WTC11 (cell line): ENCODE data around the gene CACHD1. TPM values are rescaled to one million over a fixed set of nuclear protein-coding genes. Genes with fewer than 3 reads are reported as not detected.

Source experiments
- ATAC-seq: fragments of 200-7000 bp; cut with Tn5 transposase; 2 replicates; pipeline ENCODE4 v1.10.0; 2021; ENCODE audit warnings: mild to moderate bottlenecking, moderate library complexity
- CTCF ChIA-PET: fragments of 300-600 bp; sonication (Branson Sonifier 250); formaldehyde crosslinking; loops from one replicate; lab custom pipeline; 2021; ENCODE audit warnings: antibody characterized with exemption; lab: Charles Lee
- POLR2A ChIA-PET: fragments of 350-600 bp; sonication (Branson Sonifier 250); formaldehyde crosslinking; loops from one replicate; lab custom pipeline; 2021; ENCODE audit warnings: antibody characterized with exemption; lab: Charles Lee
- DNase-seq: peaks from one replicate; pipeline ENCODE4 v3.0.0; 2021; ENCODE audit warnings: low spot score
- H3K27ac Mint-ChIP-seq: 2 replicates; pipeline ENCODE4 v1.8.0; 2021; ENCODE audit warnings: mixed read lengths
- H3K27me3 Mint-ChIP-seq: 2 replicates; pipeline ENCODE4 v1.8.0; 2021; ENCODE audit warnings: low read depth, mild to moderate bottlenecking, moderate library complexity, mixed read lengths
- H3K36me3 Mint-ChIP-seq: 2 replicates; pipeline ENCODE4 v1.8.0; 2021; ENCODE audit warnings: mixed read lengths
- H3K4me1 Mint-ChIP-seq: 2 replicates; pipeline ENCODE4 v1.8.0; 2022; ENCODE audit warnings: mixed read lengths
- H3K4me3 Mint-ChIP-seq: 2 replicates; pipeline ENCODE4 v1.8.0; 2021; ENCODE audit warnings: mild to moderate bottlenecking, moderate library complexity, mixed read lengths
- H3K9me3 Mint-ChIP-seq: 2 replicates; pipeline ENCODE4 v1.8.0; 2021; ENCODE audit warnings: mixed read lengths
- CBFB ChIP-seq: sonication (generic); formaldehyde crosslinking; IDR thresholded peaks from 2 replicates; pipeline ENCODE4 v1.8.1; 2022; ENCODE audit warnings: mild to moderate bottlenecking, low read depth, missing genetic modification reagents
- ETV6 ChIP-seq: sonication (generic); formaldehyde crosslinking; IDR thresholded peaks from 2 replicates; pipeline ENCODE4 v1.8.1; 2022; ENCODE audit warnings: mild to moderate bottlenecking, missing genetic modification reagents
- FOXJ3 ChIP-seq: sonication (generic); formaldehyde crosslinking; IDR thresholded peaks from 2 replicates; pipeline ENCODE4 v1.9.0; 2021; ENCODE audit warnings: missing genetic modification reagents, mild to moderate bottlenecking, borderline replicate concordance
- FOXK1 ChIP-seq: sonication (generic); formaldehyde crosslinking; IDR thresholded peaks from 2 replicates; pipeline ENCODE4 v1.8.0; 2022; ENCODE audit warnings: mild to moderate bottlenecking, moderate library complexity, missing genetic modification reagents
- GRHL2 ChIP-seq: fragments of 250-450 bp; sonication (Bioruptor Pico); IDR thresholded peaks from 2 replicates; pipeline ENCODE4 v1.8.0; 2022; ENCODE audit warnings: mild to moderate bottlenecking, moderate library complexity; ENCODE audit not compliant: insufficient replicate concordance, severe bottlenecking
- JUN ChIP-seq: sonication (generic); formaldehyde crosslinking; IDR thresholded peaks from 2 replicates; pipeline ENCODE4 v1.8.0; 2023; ENCODE audit warnings: mild to moderate bottlenecking, missing genetic modification reagents
- SMAD4 ChIP-seq: sonication (generic); formaldehyde crosslinking; IDR thresholded peaks from 2 replicates; pipeline ENCODE4 v1.8.0; 2022; ENCODE audit warnings: mild to moderate bottlenecking, missing genetic modification reagents
- ZNF263 ChIP-seq: sonication (generic); formaldehyde crosslinking; IDR thresholded peaks from 2 replicates; pipeline ENCODE4 v1.8.1; 2022; ENCODE audit warnings: low read depth, mild to moderate bottlenecking, moderate library complexity, missing genetic modification reagents
- total RNA-seq: library from RNA; stranded (reverse); gene quantifications from 3 replicates; pipeline ENCODE4 v1.2.3, GENCODE V29; 2021
- TF ChIP-seq, protein P1 (sequence below): sonication (generic); formaldehyde crosslinking; IDR thresholded peaks from 2 replicates; pipeline ENCODE4 v1.8.0; 2022; ENCODE audit warnings: mild to moderate bottlenecking, missing genetic modification reagents
- TF ChIP-seq, protein P2 (sequence below): fragments of 250-450 bp; sonication (Bioruptor Pico); conservative IDR thresholded peaks from 2 replicates; pipeline ENCODE4 v1.9.0; 2021; ENCODE audit warnings: mild to moderate bottlenecking
- TF ChIP-seq, protein P3 (sequence below): sonication (generic); formaldehyde crosslinking; IDR thresholded peaks from 2 replicates; pipeline ENCODE4 v1.8.1; 2023; ENCODE audit warnings: mild to moderate bottlenecking, missing genetic modification reagents
- TF ChIP-seq, protein P4 (sequence below): fragments of 250-450 bp; sonication (Bioruptor Pico); IDR thresholded peaks from 2 replicates; pipeline ENCODE4 v1.8.0; 2021; ENCODE audit warnings: mild to moderate bottlenecking
- TF ChIP-seq, protein P5 (sequence below): sonication (generic); formaldehyde crosslinking; IDR thresholded peaks from 2 replicates; pipeline ENCODE4 v1.8.1; 2023; ENCODE audit warnings: mild to moderate bottlenecking, missing genetic modification reagents, borderline replicate concordance
- TF ChIP-seq, protein P6 (sequence below): sonication (generic); formaldehyde crosslinking; IDR thresholded peaks from 2 replicates; pipeline ENCODE4 v1.8.0; 2022; ENCODE audit warnings: mild to moderate bottlenecking, missing genetic modification reagents
- TF ChIP-seq, protein P7 (sequence below): sonication (generic); formaldehyde crosslinking; IDR thresholded peaks from 2 replicates; pipeline ENCODE4 v1.8.1; 2023; ENCODE audit warnings: mild to moderate bottlenecking, missing genetic modification reagents, moderate library complexity
- TF ChIP-seq, protein P8 (sequence below): sonication (generic); formaldehyde crosslinking; IDR thresholded peaks from 2 replicates; pipeline ENCODE4 v1.8.0; 2023; ENCODE audit warnings: missing genetic modification reagents
- TF ChIP-seq, protein P9 (sequence below): sonication (generic); formaldehyde crosslinking; IDR thresholded peaks from 2 replicates; pipeline ENCODE4 v1.8.0; 2023; ENCODE audit warnings: mild to moderate bottlenecking, missing genetic modification reagents

The CACHD1 gene
- total RNA-seq, 1 experiment from 2014 or later: 26.3 TPM

DNA sequence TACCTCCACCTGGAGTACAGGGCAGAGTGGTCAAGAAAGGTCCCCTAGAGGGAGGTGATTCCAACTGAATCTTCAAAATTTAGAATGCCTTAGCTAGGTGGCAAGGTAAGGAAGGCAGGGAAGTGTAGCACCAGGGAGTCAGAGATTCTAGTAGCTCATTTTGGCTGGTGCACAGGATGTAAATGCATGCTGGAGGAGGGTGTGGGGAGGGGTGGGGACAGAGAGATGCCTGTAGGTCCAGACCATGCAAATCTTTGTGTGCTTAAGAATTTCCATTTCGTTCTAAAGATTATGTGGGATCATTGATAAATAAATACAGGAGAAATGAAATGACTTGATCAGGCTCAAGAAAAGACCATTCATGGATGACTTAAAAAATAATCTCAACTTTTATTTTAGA lies 11.0 kb upstream of the CACHD1 start:
- no peaks in the 10 kb centered on the region; the same call in none of the 2 replicates for H3K27me3 Mint-ChIP-seq
- H3K9me3 Mint-ChIP-seq: no peaks in the 10 kb centered on the region
- no peak overlapping the region for H3K4me3 Mint-ChIP-seq
- DNase-seq (no peak), ATAC-seq (no peak)
- ChIA-PET CTCF (no interaction called here), POLR2A (no interaction called here)
- no peak overlapping the region for H3K27ac Mint-ChIP-seq
- 0 out of 2 replicates have a peak, but pooled peaks cover 4% of the 10 kb centered on the region for H3K4me1 Mint-ChIP-seq
- TF ChIP-seq, protein P1, sequence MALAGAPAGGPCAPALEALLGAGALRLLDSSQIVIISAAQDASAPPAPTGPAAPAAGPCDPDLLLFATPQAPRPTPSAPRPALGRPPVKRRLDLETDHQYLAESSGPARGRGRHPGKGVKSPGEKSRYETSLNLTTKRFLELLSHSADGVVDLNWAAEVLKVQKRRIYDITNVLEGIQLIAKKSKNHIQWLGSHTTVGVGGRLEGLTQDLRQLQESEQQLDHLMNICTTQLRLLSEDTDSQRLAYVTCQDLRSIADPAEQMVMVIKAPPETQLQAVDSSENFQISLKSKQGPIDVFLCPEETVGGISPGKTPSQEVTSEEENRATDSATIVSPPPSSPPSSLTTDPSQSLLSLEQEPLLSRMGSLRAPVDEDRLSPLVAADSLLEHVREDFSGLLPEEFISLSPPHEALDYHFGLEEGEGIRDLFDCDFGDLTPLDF (CRISPR knock-in tag): no peak
- no peak for TF ChIP-seq FOXK1
- no peak for TF ChIP-seq ETV6
- TF ChIP-seq GRHL2 (CRISPR knock-in tag): no peak
- TF ChIP-seq, protein P2, sequence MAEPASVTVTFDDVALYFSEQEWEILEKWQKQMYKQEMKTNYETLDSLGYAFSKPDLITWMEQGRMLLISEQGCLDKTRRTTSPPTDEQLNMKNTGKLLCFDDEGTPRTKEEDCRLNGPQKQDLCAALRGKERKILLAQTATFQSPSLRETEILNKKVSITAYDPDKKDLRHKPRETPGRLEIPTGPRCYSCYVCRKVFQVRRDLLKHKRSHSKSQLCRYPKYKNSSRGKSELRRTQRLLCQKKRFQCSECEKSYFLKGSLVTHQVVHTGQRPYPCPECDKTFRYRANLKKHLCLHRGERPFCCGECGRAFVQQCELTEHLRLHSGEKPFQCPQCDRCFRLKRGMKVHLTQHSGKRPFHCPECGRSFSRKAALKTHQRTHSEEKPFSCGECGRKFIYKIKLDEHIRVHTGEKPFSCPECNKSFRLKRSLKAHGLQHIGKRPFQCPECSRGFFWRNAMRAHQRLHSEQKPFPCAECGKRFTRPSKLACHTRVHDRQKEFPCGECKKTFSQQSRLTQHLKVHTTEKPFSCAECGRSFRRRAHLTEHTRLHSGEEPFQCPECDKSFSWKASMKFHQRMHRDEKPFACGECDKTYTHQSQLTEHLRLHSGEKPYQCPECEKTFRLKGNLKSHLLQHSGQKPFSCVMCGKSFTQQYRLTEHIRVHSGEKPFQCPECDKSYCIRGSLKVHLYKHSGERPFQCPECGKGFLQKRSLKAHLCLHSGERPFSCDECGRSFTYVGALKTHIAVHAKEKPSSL: no peak
- TF ChIP-seq FOXJ3 (CRISPR knock-in tag): no peak
- TF ChIP-seq, protein P3, sequence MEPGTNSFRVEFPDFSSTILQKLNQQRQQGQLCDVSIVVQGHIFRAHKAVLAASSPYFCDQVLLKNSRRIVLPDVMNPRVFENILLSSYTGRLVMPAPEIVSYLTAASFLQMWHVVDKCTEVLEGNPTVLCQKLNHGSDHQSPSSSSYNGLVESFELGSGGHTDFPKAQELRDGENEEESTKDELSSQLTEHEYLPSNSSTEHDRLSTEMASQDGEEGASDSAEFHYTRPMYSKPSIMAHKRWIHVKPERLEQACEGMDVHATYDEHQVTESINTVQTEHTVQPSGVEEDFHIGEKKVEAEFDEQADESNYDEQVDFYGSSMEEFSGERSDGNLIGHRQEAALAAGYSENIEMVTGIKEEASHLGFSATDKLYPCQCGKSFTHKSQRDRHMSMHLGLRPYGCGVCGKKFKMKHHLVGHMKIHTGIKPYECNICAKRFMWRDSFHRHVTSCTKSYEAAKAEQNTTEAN (CRISPR knock-in tag): no peak
- no peak for TF ChIP-seq CBFB (CRISPR knock-in tag)
- no peak for TF ChIP-seq ZNF263 (CRISPR knock-in tag)
- TF ChIP-seq, protein P4, sequence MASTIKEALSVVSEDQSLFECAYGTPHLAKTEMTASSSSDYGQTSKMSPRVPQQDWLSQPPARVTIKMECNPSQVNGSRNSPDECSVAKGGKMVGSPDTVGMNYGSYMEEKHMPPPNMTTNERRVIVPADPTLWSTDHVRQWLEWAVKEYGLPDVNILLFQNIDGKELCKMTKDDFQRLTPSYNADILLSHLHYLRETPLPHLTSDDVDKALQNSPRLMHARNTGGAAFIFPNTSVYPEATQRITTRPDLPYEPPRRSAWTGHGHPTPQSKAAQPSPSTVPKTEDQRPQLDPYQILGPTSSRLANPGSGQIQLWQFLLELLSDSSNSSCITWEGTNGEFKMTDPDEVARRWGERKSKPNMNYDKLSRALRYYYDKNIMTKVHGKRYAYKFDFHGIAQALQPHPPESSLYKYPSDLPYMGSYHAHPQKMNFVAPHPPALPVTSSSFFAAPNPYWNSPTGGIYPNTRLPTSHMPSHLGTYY (CRISPR knock-in tag): no peak
- TF ChIP-seq, protein P5, sequence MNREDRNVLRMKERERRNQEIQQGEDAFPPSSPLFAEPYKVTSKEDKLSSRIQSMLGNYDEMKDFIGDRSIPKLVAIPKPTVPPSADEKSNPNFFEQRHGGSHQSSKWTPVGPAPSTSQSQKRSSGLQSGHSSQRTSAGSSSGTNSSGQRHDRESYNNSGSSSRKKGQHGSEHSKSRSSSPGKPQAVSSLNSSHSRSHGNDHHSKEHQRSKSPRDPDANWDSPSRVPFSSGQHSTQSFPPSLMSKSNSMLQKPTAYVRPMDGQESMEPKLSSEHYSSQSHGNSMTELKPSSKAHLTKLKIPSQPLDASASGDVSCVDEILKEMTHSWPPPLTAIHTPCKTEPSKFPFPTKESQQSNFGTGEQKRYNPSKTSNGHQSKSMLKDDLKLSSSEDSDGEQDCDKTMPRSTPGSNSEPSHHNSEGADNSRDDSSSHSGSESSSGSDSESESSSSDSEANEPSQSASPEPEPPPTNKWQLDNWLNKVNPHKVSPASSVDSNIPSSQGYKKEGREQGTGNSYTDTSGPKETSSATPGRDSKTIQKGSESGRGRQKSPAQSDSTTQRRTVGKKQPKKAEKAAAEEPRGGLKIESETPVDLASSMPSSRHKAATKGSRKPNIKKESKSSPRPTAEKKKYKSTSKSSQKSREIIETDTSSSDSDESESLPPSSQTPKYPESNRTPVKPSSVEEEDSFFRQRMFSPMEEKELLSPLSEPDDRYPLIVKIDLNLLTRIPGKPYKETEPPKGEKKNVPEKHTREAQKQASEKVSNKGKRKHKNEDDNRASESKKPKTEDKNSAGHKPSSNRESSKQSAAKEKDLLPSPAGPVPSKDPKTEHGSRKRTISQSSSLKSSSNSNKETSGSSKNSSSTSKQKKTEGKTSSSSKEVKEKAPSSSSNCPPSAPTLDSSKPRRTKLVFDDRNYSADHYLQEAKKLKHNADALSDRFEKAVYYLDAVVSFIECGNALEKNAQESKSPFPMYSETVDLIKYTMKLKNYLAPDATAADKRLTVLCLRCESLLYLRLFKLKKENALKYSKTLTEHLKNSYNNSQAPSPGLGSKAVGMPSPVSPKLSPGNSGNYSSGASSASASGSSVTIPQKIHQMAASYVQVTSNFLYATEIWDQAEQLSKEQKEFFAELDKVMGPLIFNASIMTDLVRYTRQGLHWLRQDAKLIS: no peak
- TF ChIP-seq SMAD4 (CRISPR knock-in tag): no peak
- TF ChIP-seq, protein P6, sequence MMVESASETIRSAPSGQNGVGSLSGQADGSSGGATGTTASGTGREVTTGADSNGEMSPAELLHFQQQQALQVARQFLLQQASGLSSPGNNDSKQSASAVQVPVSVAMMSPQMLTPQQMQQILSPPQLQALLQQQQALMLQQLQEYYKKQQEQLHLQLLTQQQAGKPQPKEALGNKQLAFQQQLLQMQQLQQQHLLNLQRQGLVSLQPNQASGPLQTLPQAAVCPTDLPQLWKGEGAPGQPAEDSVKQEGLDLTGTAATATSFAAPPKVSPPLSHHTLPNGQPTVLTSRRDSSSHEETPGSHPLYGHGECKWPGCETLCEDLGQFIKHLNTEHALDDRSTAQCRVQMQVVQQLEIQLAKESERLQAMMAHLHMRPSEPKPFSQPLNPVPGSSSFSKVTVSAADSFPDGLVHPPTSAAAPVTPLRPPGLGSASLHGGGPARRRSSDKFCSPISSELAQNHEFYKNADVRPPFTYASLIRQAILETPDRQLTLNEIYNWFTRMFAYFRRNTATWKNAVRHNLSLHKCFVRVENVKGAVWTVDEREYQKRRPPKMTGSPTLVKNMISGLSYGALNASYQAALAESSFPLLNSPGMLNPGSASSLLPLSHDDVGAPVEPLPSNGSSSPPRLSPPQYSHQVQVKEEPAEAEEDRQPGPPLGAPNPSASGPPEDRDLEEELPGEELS: no peak
- no peaks in the 10 kb centered on the region for H3K36me3 Mint-ChIP-seq

DNA sequence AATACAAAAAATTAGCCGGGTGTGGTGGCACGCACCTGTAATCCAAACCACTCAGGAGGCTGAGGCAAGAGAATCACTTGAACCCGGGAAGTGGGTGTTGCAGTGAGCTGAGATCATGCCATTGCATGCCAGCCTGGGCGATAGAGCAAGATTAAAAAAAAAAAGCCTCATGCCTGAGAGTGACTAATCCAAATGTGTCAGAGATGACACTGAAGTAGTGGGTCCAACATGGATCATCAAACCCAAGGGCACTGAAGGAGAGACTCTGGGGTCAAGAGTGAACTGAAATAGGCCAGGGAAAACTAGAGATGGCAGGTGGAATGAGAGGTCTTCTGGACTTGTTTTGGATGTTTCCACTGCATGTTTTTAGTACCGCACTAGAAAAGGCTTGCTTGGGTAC lies 10.2 kb upstream of the CACHD1 start:
- ChIA-PET CTCF (no interaction called here), POLR2A (no interaction called here)
- Mint-ChIP-seq H3K27ac (no peak overlapping the region), H3K27me3 (no peaks in the 10 kb centered on the region; the same call in none of the 2 replicates), H3K36me3 (no peaks in the 10 kb centered on the region), H3K9me3 (no peaks in the 10 kb centered on the region), H3K4me3 (no peak overlapping the region), H3K4me1 (0 out of 2 replicates have a peak, but pooled peaks cover 4% of the 10 kb centered on the region)
- ATAC-seq: no peak
- no peak for DNase-seq
- TF ChIP-seq, protein P7, sequence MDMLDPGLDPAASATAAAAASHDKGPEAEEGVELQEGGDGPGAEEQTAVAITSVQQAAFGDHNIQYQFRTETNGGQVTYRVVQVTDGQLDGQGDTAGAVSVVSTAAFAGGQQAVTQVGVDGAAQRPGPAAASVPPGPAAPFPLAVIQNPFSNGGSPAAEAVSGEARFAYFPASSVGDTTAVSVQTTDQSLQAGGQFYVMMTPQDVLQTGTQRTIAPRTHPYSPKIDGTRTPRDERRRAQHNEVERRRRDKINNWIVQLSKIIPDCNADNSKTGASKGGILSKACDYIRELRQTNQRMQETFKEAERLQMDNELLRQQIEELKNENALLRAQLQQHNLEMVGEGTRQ (CRISPR knock-in tag): no peak
- TF ChIP-seq JUN: no peak
- TF ChIP-seq, protein P8, sequence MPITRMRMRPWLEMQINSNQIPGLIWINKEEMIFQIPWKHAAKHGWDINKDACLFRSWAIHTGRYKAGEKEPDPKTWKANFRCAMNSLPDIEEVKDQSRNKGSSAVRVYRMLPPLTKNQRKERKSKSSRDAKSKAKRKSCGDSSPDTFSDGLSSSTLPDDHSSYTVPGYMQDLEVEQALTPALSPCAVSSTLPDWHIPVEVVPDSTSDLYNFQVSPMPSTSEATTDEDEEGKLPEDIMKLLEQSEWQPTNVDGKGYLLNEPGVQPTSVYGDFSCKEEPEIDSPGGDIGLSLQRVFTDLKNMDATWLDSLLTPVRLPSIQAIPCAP: no peak
- TF ChIP-seq, protein P1 (CRISPR knock-in tag): no peak
- TF ChIP-seq, protein P9, sequence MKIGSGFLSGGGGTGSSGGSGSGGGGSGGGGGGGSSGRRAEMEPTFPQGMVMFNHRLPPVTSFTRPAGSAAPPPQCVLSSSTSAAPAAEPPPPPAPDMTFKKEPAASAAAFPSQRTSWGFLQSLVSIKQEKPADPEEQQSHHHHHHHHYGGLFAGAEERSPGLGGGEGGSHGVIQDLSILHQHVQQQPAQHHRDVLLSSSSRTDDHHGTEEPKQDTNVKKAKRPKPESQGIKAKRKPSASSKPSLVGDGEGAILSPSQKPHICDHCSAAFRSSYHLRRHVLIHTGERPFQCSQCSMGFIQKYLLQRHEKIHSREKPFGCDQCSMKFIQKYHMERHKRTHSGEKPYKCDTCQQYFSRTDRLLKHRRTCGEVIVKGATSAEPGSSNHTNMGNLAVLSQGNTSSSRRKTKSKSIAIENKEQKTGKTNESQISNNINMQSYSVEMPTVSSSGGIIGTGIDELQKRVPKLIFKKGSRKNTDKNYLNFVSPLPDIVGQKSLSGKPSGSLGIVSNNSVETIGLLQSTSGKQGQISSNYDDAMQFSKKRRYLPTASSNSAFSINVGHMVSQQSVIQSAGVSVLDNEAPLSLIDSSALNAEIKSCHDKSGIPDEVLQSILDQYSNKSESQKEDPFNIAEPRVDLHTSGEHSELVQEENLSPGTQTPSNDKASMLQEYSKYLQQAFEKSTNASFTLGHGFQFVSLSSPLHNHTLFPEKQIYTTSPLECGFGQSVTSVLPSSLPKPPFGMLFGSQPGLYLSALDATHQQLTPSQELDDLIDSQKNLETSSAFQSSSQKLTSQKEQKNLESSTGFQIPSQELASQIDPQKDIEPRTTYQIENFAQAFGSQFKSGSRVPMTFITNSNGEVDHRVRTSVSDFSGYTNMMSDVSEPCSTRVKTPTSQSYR (CRISPR knock-in tag): no peak
